GM10847 (cell line): ENCODE results near the gene ABR.

Experiments used
- POLR2A ChIP-seq: IDR thresholded peaks from 2 replicates; pipeline ENCODE4 v1.6.1; 2011; ENCODE audit not compliant: insufficient read length; ENCODE audit errors: extremely low read depth

ABR gene

DNA sequence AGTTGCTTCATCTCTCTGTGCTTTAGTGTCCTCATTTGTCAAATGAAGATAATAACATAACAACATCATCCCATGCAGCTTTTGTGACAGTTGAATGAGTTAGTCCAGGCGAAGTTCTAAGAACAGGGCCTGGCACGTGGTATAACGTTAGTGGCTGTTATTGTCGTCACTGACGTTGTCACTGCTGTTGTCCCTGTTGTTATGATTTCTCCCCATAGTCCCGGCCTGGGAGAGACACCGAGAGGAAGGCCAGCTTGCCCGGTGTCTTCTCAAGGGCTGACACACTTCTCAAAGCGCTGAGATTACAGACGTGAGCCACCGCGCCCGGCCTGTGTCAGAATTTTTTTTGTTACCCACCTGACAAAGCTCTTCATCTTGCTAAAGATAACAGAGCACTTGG lies 29.9 kb downstream of the ABR start:
- no peak for TF ChIP-seq POLR2A

DNA sequence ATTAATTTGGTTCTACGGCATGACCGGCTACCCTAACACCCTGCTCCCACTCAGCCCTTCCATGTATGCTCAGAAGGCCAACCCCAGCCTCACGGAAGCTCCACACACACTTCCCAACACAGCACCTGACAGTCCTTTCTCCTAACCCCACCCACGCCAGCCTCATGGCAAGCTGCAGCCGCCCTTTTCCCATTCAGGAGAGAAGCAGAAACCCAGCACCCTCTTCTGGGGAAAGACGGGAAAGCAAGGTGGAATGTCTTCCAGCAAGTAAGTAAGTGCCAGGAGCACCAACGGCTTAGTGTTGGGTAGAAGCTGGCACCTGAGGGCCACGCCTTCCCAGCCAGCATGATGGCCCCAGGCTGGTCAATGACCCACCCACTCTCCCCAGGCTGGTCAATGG lies 32.1 kb downstream of the ABR start:
- no peak for TF ChIP-seq POLR2A

GRCh38 chr17:1146561-1147265 lies 33.1 kb downstream of the ABR start:
- no peak for TF ChIP-seq POLR2A

DNA sequence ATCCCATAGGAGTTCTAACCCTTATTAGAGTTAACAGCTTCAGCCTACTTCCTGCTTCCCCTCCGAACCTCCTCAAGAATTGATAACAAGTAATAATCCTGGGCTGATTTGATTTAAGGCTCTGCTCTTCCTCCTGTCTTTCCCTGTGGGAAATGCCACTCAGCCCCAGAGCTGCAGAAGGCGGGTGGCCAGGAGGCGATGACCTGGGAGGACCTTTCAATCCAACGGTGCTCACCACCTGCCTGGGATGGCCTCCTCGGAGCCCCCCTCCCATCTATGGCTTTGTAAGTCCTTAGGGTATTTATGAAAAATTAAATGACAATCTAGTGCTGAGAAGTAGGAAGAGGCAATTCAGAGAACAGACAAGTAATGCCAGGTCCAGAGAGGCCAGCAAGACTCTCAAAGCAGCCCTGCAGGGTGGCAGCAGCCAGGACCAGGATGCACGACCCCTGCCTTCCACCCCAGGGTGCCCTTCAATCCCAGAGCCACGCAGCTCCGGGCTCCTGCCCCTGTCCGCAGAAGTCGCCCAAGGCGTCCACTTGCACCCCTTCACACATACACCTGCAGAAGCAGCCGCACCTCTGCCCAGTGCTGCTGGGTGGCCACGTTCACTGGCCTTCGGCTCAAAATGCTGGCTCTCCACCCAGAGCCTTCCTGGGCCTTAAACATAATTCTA lies 34.3 kb downstream of the ABR start:
- no peak for TF ChIP-seq POLR2A

GRCh38 chr17:1144162-1144561 lies 35.6 kb downstream of the ABR start:
- no peak for TF ChIP-seq POLR2A

DNA sequence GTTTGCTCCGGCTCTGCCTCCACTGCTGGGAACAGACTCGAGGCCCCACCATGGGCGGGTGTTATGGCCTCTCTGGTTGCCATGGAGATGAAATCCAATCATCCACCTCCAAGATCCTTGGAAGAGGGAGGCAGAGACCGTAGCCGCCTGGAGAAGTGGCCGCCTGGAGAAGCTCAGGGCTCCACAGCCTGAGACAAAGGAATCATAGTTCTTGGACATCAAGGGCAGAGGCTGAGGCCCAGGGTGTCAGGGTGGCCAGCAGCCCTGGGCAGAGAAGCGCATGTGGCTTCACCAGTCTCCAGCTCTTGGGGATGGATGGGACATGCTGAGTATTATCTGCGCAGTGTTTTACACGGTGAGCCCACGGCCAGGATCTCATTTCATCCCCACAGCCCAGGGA lies 36.2 kb downstream of the ABR start:
- no peak for TF ChIP-seq POLR2A

DNA sequence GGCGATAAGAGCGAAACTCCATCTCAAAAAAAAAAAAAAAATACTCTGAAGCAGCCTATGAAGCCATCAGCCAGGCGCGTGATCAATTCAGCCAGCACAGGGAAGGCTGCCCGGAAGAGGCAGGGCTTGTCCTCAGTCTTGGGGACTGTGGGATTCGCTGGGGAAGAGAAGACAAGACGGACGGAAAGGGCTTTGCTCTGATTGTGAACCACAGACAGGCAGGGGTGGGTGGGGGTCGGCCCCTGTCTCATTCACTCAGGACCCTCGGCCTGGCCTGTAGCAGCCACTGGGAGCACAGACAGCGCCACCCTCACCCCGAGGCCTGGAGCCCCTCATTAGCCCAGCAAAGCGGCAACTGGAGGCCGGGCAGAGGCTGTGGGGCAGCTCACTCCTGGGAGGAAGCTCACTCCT lies 37.2 kb downstream of the ABR start:
- no peak for TF ChIP-seq POLR2A

DNA sequence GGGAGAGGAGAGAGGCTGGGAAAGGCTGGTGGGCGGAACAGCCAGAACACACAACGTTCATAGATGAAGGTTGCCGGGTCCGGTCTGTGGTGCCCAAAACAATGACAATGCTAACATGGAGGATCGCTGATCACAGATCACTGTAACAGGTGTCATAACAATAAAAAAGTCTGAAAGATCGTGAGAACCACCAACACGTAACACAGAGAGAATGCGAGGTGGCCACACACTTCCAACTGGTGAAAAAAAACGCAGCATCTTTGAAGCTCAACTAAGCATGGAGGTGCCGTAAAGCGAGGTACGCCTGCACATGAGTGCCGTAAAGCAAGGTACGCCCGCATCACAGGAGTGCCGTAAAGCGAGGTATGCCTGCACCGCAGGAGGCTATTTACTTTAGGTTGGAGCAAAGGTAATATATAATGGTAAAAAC lies 42.3 kb downstream of the ABR start:
- no peak for TF ChIP-seq POLR2A

- TF ChIP-seq POLR2A = no peak
Observed at GRCh38 chr17:1136748-1137147, 43.0 kb downstream of the ABR start.

DNA sequence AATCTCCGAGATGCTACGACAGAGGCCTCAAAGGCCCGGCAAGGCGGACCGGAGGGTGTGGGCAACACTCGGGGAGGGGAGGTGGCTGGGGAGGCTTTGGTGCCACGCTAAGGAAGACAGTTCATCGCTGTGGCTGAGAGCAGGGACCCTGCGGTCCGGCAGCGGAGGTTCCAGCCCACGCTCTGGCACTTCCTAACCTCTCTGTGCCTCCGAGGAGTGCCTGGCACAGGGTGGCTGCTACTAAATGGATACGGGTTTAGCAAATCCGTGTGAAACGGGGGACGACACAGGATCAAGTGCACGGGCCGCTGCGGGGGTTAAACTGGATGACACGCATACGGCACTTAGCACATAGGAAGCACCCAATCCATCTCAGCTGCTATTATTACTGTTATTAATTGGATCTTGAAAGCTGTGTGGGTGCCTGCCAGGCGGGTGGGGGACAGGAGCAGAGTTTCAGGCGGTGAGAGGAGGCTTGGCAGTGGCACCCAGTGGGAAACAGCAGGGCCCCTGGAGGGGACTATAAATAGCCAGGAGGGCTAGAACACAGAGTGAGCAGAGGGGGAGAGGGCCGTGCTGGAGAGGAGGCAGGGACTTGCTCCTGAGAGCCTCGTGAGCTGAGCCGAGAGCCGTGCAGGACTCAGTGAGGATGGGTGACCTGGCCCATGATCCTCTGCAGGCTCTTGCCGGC lies 45.0 kb downstream of the ABR start:
- TF ChIP-seq POLR2A = no peak

GRCh38 chr17:1130191-1130590 lies 49.6 kb downstream of the ABR start:
- TF ChIP-seq POLR2A = no peak

- TF ChIP-seq POLR2A = no peak
Observed at GRCh38 chr17:1126801-1127550, 52.8 kb downstream of the ABR start.

DNA sequence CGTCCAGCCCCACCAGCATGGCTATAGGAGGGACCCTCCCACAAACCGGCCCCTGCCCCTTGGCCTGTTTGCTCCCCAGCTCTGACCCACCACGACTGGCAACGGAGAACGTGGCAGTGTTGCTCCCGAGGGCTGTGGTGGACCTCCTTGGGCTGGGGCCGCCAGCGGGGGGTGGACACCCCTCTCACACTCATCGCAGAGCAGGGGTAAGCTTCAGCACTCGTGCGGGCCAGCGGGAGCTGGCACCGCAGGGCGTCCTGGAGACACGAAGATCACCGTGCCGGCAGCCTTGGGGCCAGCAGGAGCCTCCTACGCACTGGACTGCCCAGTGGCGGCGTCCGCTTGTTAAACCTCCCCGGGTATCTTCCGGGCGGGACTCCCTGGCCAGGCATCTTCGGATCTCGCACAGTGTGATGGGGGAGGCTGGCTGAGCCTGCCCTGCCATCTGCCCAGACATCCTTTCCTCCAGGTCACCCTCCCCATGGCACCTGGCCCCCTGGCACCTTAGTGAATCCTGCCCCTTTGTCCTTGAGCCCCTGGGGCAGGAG lies 53.5 kb downstream of the ABR start:
- TF ChIP-seq POLR2A = no peak

- TF ChIP-seq POLR2A = no peak
Observed at GRCh38 chr17:1125788-1126145, 54.0 kb downstream of the ABR start.

DNA sequence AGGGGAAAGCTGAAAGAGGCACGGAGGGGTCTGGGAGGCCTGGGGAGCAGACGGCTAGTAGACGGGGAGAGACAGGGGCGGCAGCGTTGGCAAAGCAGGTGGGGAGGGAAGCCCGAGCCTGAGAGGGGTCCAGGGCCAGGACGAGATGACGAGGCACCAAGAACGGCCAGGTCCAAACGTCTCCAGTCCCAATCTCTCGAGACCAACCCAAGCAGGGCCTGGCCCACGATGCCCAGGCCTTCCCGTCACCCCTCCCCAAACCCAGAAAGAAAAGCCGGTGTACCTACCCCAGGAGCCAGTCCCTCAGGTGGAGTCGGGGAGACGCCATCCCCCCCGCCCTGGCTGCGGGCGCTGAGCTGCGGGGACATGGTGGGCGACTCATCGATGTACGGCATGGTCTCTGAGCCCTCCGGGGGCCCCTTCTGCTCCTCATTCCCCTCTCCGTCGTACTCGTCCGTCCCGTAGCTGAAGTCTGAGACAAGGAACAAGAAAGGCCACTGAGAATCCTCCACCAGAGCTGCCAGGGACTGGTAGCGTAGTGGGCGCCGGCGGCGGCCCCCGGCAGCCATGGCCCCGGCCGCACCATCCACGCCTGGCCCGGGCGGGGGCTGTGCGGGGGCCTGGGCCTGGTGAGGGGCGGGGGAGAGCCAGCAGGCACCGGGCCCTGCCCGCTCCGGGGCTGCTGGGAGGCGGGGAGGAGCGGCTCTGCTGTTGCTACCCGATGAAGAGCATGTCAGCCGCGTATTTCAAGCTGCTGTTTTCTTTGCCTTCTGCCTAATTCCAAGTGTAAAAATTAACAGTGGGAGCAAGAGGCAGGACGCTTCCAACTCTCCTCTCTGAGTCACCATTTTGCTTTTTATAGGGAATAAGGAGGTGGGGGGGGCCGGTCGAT lies 54.6 kb downstream of the ABR start:
- no peak for TF ChIP-seq POLR2A
